PC-3 (cell line): ENCODE measurements around the gene C10orf143.

Experiments
- EZH2 ChIP-seq: fragments of 300-600 bp; sonication (generic); IDR thresholded peaks from one replicate; pipeline ENCODE4 v1.6.1; 2017; ENCODE audit warnings: antibody characterized with exemption, mild to moderate bottlenecking, low read length; ENCODE audit not compliant: unreplicated experiment
- TF ChIP-seq, protein P1 (sequence below): fragments of 300-600 bp; sonication (generic); conservative IDR thresholded peaks from 2 replicates; pipeline ENCODE4 v1.5.1; 2017; ENCODE audit warnings: antibody characterized with exemption, low read depth, mild to moderate bottlenecking, low read length

DNA sequence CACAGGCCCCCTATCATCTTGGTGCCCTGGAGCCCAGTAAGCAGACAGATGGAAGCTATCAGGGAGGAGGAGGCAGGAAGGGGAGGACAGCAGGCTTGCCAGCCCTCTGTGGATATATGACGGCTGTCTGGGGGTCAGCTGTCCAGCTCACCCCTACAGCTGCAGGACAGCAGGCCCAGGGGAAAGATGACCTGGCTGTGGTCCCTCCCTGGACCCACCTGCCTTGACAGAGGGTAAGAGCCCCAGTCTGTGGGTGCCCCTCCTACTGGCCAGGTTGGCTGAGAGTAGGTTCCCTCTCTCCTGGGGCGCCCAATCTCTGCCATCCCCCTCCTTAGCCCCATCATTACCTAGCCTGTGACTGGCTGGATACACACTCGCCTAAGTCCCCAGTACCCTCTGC, 62.5 kb downstream of the C10orf143 start:
- no peak for TF ChIP-seq EZH2
- TF ChIP-seq, protein P1, sequence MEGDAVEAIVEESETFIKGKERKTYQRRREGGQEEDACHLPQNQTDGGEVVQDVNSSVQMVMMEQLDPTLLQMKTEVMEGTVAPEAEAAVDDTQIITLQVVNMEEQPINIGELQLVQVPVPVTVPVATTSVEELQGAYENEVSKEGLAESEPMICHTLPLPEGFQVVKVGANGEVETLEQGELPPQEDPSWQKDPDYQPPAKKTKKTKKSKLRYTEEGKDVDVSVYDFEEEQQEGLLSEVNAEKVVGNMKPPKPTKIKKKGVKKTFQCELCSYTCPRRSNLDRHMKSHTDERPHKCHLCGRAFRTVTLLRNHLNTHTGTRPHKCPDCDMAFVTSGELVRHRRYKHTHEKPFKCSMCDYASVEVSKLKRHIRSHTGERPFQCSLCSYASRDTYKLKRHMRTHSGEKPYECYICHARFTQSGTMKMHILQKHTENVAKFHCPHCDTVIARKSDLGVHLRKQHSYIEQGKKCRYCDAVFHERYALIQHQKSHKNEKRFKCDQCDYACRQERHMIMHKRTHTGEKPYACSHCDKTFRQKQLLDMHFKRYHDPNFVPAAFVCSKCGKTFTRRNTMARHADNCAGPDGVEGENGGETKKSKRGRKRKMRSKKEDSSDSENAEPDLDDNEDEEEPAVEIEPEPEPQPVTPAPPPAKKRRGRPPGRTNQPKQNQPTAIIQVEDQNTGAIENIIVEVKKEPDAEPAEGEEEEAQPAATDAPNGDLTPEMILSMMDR, result no peak
